GM12878 (cell line): ENCODE measurements around the gene FN1. TPM values are rescaled to one million over a fixed set of nuclear protein-coding genes. Genes with fewer than 3 reads are reported as not detected.

Source experiments
- ATAC-seq: fragments of 200-7000 bp; cut with Tn5 transposase; 3 replicates; pipeline ENCODE4 v1.9.1; 2020; ENCODE audit warnings: mild to moderate bottlenecking, moderate library complexity
- BruUV-seq: library from RNA; stranded (reverse); fragments of 400-500 nt; replicated peaks from 2 replicates; lab custom pipeline; 2021; lab: Mats Ljungman, UMichigan
- CTCF ChIA-PET: fragments of 300-600 bp; sonication (Branson Sonifier 250); formaldehyde crosslinking; extraction: SDS; loops from one replicate; lab custom pipeline; 2021; ENCODE audit warnings: inconsistent platforms; lab: Yijun Ruan, JAX
- POLR2A ChIA-PET: fragments of 350-600 bp; formaldehyde crosslinking; extraction: SDS; loops from one replicate; lab custom pipeline; 2021; ENCODE audit warnings: inconsistent platforms; lab: Charles Lee
- RAD21 ChIA-PET: fragments of 300-600 bp; sonication (Branson Sonifier 250); formaldehyde crosslinking; loops from one replicate; lab custom pipeline; 2023; ENCODE audit warnings: antibody characterized with exemption; ENCODE audit not compliant: unreplicated experiment; lab: Charles Lee
- SMC1A ChIA-PET: fragments of 300-600 bp; sonication (Branson Sonifier 250); formaldehyde crosslinking; loops from one replicate; lab custom pipeline; 2023; ENCODE audit not compliant: unreplicated experiment, uncharacterized antibody; lab: Charles Lee
- DNase-seq: peaks from one replicate; pipeline ENCODE4 v3.0.0-alpha.2; 2011; ENCODE audit warnings: low read depth, low spot score
- FAIRE-seq: peaks from 3 replicates; lab custom pipeline; 2011; peaks lifted over from hg19 to GRCh38; lab: Jason Lieb, UNC
- H2AFZ ChIP-seq: 2 replicates; pipeline ENCODE4 v1.6.0; 2011; ENCODE audit warnings: low read depth, low read length, control low read depth; ENCODE audit not compliant: control insufficient read depth
- H3K27ac ChIP-seq: 2 replicates; pipeline ENCODE4 v1.5.1; 2011; ENCODE audit warnings: control low read depth; ENCODE audit not compliant: control insufficient read depth, insufficient read depth
- H3K27me3 ChIP-seq, 2 experiments: replicated peaks in 1 of 2; 2 replicates each; pipeline versions ENCODE4 v1.6.0 to v1.6.1; 2011; ENCODE audit warnings: low read length in 1 of 2; ENCODE audit not compliant: control insufficient read depth in 2 of 2, insufficient read depth in 2 of 2
- H3K36me3 ChIP-seq, 2 experiments: 2 replicates each; pipeline ENCODE4 v1.5.1; 2011; ENCODE audit warnings: low read length in 1 of 2; ENCODE audit not compliant: control insufficient read depth in 2 of 2, insufficient read depth in 2 of 2
- H3K4me1 ChIP-seq: 2 replicates; pipeline ENCODE4 v1.6.1; 2011; ENCODE audit warnings: mild to moderate bottlenecking, low read length, moderate library complexity, mixed read lengths; ENCODE audit not compliant: control insufficient read depth, insufficient read depth
- H3K4me2 ChIP-seq: 2 replicates; pipeline ENCODE4 v1.6.0; 2011; ENCODE audit warnings: control low read depth; ENCODE audit not compliant: control insufficient read depth, insufficient read depth
- H3K4me3 ChIP-seq: fragments of 200-600 bp; sonication (generic); 2 replicates; pipeline ENCODE4 v1.5.1; 2016
- H3K79me2 ChIP-seq: 2 replicates; pipeline ENCODE4 v1.6.0; 2011; ENCODE audit warnings: low read length; ENCODE audit not compliant: control insufficient read depth, insufficient read depth
- H3K9ac ChIP-seq: 2 replicates; pipeline ENCODE4 v1.8.0; 2011; ENCODE audit warnings: low read length, control low read depth, mixed read lengths; ENCODE audit not compliant: control insufficient read depth, insufficient read depth
- H3K9me3 ChIP-seq: replicated peaks from 3 replicates; pipeline ENCODE4 v1.5.1; 2011; ENCODE audit warnings: mild to moderate bottlenecking, low read length; ENCODE audit not compliant: control insufficient read depth, insufficient read depth
- H4K20me1 ChIP-seq: 2 replicates; pipeline ENCODE4 v1.6.0; 2011; ENCODE audit not compliant: control insufficient read depth, insufficient read depth
- CHD1 ChIP-seq: IDR thresholded peaks from 2 replicates; pipeline ENCODE4 v1.6.1; 2012; ENCODE audit warnings: low read depth, low read length, improper control_type of control experiment
- CHD2 ChIP-seq: IDR thresholded peaks from 2 replicates; pipeline ENCODE4 v1.6.1; 2011; ENCODE audit warnings: low read depth, low read length, improper control_type of control experiment, borderline replicate concordance
- EED ChIP-seq: sonication (generic); IDR thresholded peaks from 2 replicates; pipeline ENCODE4 v1.6.1; 2016; ENCODE audit warnings: antibody characterized with exemption, low read depth
- EGR1 ChIP-seq, 2 experiments: IDR thresholded peaks; 1 replicate in 1 of 2; 2 replicates in 1 of 2; pipeline ENCODE4 v1.6.1; 2011 to 2012; ENCODE audit warnings: low read depth in 2 of 2, low read length in 2 of 2, borderline replicate concordance in 1 of 2, mild to moderate bottlenecking in 1 of 2, moderate library complexity in 1 of 2
- ESRRA ChIP-seq: IDR thresholded peaks from 2 replicates; pipeline ENCODE4 v1.6.1; 2012; ENCODE audit warnings: mild to moderate bottlenecking, low read length, improper control_type of control experiment
- FOS ChIP-seq: IDR thresholded peaks from 3 replicates; pipeline ENCODE4 v1.6.1; 2011; ENCODE audit warnings: borderline replicate concordance; ENCODE audit not compliant: insufficient read length; ENCODE audit errors: extremely low read depth
- FOXK2 ChIP-seq: fragments of 450-650 bp; IDR thresholded peaks from 2 replicates; pipeline ENCODE4 v1.6.1; 2017; ENCODE audit warnings: mild to moderate bottlenecking, moderate library complexity
- IKZF2 ChIP-seq, 2 experiments: fragments of 450-650 bp; IDR thresholded peaks; 2 replicates each; pipeline ENCODE4 v1.6.1; 2017; ENCODE audit warnings: mild to moderate bottlenecking in 2 of 2, moderate library complexity in 2 of 2
- MEF2A ChIP-seq: IDR thresholded peaks from 2 replicates; pipeline ENCODE4 v1.6.1; 2011; ENCODE audit warnings: low read depth, mild to moderate bottlenecking, low read length, moderate library complexity; ENCODE audit not compliant: insufficient read depth
- MLLT1 ChIP-seq: fragments of 450-650 bp; IDR thresholded peaks from 2 replicates; pipeline ENCODE4 v1.6.1; 2016; ENCODE audit warnings: mild to moderate bottlenecking
- MTA2 ChIP-seq: fragments of 450-650 bp; IDR thresholded peaks from 2 replicates; pipeline ENCODE4 v1.6.1; 2016; ENCODE audit warnings: low read depth, mild to moderate bottlenecking, moderate library complexity
- MTA3 ChIP-seq: IDR thresholded peaks from 2 replicates; pipeline ENCODE4 v1.6.1; 2012; ENCODE audit warnings: low read length, inconsistent platforms, borderline replicate concordance
- PAX5 ChIP-seq: IDR thresholded peaks from 2 replicates; pipeline ENCODE4 v1.6.1; 2011; ENCODE audit warnings: low read depth, low read length, borderline replicate concordance
- RB1 ChIP-seq: fragments of 450-650 bp; formaldehyde crosslinking; IDR thresholded peaks from 2 replicates; pipeline ENCODE4 v1.6.1; 2017; ENCODE audit warnings: mild to moderate bottlenecking, borderline replicate concordance
- SMARCA5 ChIP-seq: fragments of 450-650 bp; IDR thresholded peaks from 2 replicates; pipeline ENCODE4 v1.6.1; 2017; ENCODE audit warnings: mild to moderate bottlenecking
- TCF12 ChIP-seq: IDR thresholded peaks from 2 replicates; pipeline ENCODE4 v1.6.1; 2011; ENCODE audit warnings: low read depth, mild to moderate bottlenecking, low read length
- ZNF217 ChIP-seq: fragments of 450-650 bp; IDR thresholded peaks from 2 replicates; pipeline ENCODE4 v1.6.1; 2017; ENCODE audit warnings: antibody characterized with exemption, mild to moderate bottlenecking
- WGBS: methylation state at CpG from one replicate; pipeline ENCODE4 v1.1.6; 2016; ENCODE audit warnings: low lambda C conversion rate; ENCODE audit not compliant: insufficient replicate concordance, insufficient coverage; ENCODE audit errors: missing lambda C conversion rate; 5-methylcytosine and 5-hydroxymethylcytosine counted together
- in situ Hi-C: fragments of 300-500 bp; cut with MboI; formaldehyde crosslinking; loops from 9 replicates; pipeline ENCODE4 v1.14.3; 2018; ENCODE audit warnings: mixed read lengths
- intact Hi-C: fragments of 100-400 bp; cut with micrococcal nuclease; formaldehyde crosslinking; loops from one replicate; pipeline ENCODE4 v1.14.2; 2022; ENCODE audit not compliant: unreplicated experiment
- polyA plus RNA-seq, 11 experiments: library from polyadenylated mRNA; depleted of rRNA in 4 of 11; unstranded in 6 of 11; stranded (reverse) in 5 of 11; fragments of >200 nt; fragmentation: Nextera tagmentation in 4 of 11; fragmentation: Illumina TruSeq in 1 of 11; extraction: Ambion mirVana in 4 of 11; extraction: Trizol in 1 of 11; gene quantifications; 1 replicate in 1 of 11; 2 replicates in 10 of 11; pipeline versions ENCODE4 v1.2.1 to v1.2.3, GENCODE V29; 2011 to 2016; ENCODE audit warnings: inconsistent platforms in 2 of 11, missing spikeins in 2 of 11, low read depth in 1 of 11
- total RNA-seq, 4 experiments: library from RNA; depleted of rRNA in 3 of 4; stranded (reverse); fragments of >200 nt in 3 of 4; fragmentation: Illumina TruSeq in 1 of 4; extraction: Trizol in 1 of 4; gene quantifications; 2 replicates each; pipeline versions ENCODE4 v1.2.1 to v1.2.3, GENCODE V29; 2013 to 2021

Gene FN1
- total and polyA plus RNA-seq, 10 of the 15 experiments (the other 5 are each of a cell fraction or from before 2014, with no cell fraction given), result 0.60 to 9.4 (median 1.5) TPM

DNA sequence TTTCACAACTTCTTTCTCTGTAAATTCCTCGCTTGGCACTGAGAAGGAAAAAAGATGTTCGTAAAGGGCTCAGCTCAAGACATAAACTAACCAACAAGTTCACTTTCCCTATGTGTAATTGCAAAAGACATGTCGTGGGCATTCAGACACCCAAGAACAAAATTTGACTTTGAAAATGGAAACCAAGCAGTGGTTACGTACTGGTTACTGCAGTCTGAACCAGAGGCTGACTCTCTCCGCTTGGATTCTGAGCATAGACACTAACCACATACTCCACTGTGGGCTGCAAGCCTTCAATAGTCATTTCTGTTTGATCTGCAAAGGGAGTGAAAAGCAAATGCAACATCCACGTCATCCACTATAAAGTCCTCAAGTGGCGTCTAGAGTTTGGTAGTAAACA, 53.9 kb downstream of the FN1 start:
- Histone ChIP-seq H2AFZ (no peak overlapping the region), H3K9ac (no peak overlapping the region)
- CTCF ChIA-PET, result no interaction called here
- no peak for TF ChIP-seq TCF12
- TF ChIP-seq ESRRA, result no peak
- TF ChIP-seq, all 136 proteins: peak for 0
- ATAC-seq (no peak), DNase-seq (no peak), FAIRE-seq (no peak)
- 82% methylated on average over 7 of the region's 7 CpGs for WGBS
- H3K4me2 ChIP-seq, result no peak overlapping the region
- H3K27me3 ChIP-seq, result no peaks in the 10 kb centered on the region
- SMC1A ChIA-PET, result no interaction called here
- H4K20me1 ChIP-seq, result no peaks in the 10 kb centered on the region
- RAD21 ChIA-PET, result no interaction called here
- no peak overlapping the region for H3K27ac ChIP-seq
- no peaks in the 10 kb centered on the region for H3K36me3 ChIP-seq
- no peaks in the 10 kb centered on the region for H3K9me3 ChIP-seq
- no peak overlapping the region for H3K4me3 ChIP-seq
- POLR2A ChIA-PET, result no interaction called here
- in situ Hi-C loops, result no loop called here
- intact Hi-C loops, result no loop called here
- H3K79me2 ChIP-seq, result no peaks in the 10 kb centered on the region
- H3K4me1 ChIP-seq, result no peaks in the 10 kb centered on the region
- no TSS peak for BruUV-seq

DNA sequence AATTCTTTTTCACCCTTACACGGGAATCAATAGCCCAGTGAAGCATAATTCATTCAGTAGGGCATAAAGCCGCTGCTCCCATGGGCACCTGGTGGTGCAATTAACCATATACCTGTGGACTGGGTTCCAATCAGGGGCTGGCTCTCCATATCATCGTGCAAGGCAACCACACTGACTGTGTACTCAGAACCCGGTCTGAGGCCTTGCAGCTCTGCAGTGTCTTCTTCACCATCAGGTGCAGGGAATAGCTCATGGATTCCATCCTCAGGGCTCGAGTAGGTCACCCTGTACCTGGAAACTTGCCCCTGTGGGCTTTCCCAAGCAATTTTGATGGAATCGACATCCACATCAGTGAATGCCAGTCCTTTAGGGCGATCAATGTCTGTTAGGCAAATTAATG, 55.2 kb downstream of the FN1 start:
- no peaks in the 10 kb centered on the region; a peak in 1 of 4 replicates for H3K36me3 ChIP-seq
- FAIRE-seq (no peak), DNase-seq (no peak), ATAC-seq (no peak)
- intact Hi-C loops (no loop called here), in situ Hi-C loops (no loop called here)
- H3K4me2 ChIP-seq, result no peak overlapping the region
- H3K79me2 ChIP-seq, result no peaks in the 10 kb centered on the region
- no peak overlapping the region for H3K4me3 ChIP-seq
- no peaks in the 10 kb centered on the region for H3K4me1 ChIP-seq
- BruUV-seq, result no TSS peak
- ChIA-PET SMC1A (interaction anchor here (0.7 to 1.1 kb wide), 2 partner anchors 10 to 405 kb away, joined by 3 to 5 read pairs; no protein-coding TSS in a partner anchor), RAD21 (no interaction called here), POLR2A (no interaction called here), CTCF (interaction anchor here (1.4 kb wide), 1 partner anchor 10 kb away, joined by 4 read pairs; no protein-coding TSS in a partner anchor)
- no peak overlapping the region for H2AFZ ChIP-seq
- WGBS, result 91% methylated on average over 7 of the region's 7 CpGs
- no peak overlapping the region for H3K27ac ChIP-seq
- no peaks in the 10 kb centered on the region for H4K20me1 ChIP-seq
- H3K9me3 ChIP-seq, result no peaks in the 10 kb centered on the region
- no peak overlapping the region for H3K9ac ChIP-seq
- H3K27me3 ChIP-seq, result no peaks in the 10 kb centered on the region
- no peak for TF ChIP-seq FOXK2
- TF ChIP-seq FOS, result no peak
- TF ChIP-seq ZNF217, result no peak
- no peak for TF ChIP-seq IKZF2 (IDR thresholded peaks at IDR 0.05)
- no peak for TF ChIP-seq RB1
- no peak for TF ChIP-seq MLLT1
- no peak for TF ChIP-seq ESRRA
- no peak for TF ChIP-seq EGR1 (IDR thresholded peaks at IDR 0.05; ENCODE audit: borderline replicate concordance in 1 of 2, low read depth in 2 of 2, low read length in 2 of 2)
- TF ChIP-seq MTA2, result no peak
- no peak for TF ChIP-seq MTA3
- TF ChIP-seq MEF2A, result no peak
- no peak for TF ChIP-seq CHD2
- TF ChIP-seq EED, result no peak
- TF ChIP-seq SMARCA5, result no peak
- no peak for TF ChIP-seq CHD1
- no peak for TF ChIP-seq PAX5
